OCI-LY3 (cell line): ENCODE data around the gene PFDN5.

Experiments
- CTCF ChIP-seq: fragments of 200-600, 300-600 bp; sonication (generic); IDR thresholded peaks from 2 replicates; pipeline ENCODE4 v1.5.1; 2014; ENCODE audit warnings: antibody characterized with exemption, low read length, low read depth
- EZH2phosphoT487 ChIP-seq: fragments of 200-600 bp; shearing (Covaris generic); IDR thresholded peaks from 2 replicates; pipeline ENCODE4 v1.6.1; 2018; ENCODE audit warnings: antibody characterized with exemption, mixed run types, low read depth

- TF ChIP-seq CTCF (no peak), EZH2phosphoT487 (no peak)
These were observed 52.6 kb downstream of the PFDN5 start for GRCh38 chr12:53347905-53348304.
